ENCODE measurements around the gene AMZ1.

DNA sequence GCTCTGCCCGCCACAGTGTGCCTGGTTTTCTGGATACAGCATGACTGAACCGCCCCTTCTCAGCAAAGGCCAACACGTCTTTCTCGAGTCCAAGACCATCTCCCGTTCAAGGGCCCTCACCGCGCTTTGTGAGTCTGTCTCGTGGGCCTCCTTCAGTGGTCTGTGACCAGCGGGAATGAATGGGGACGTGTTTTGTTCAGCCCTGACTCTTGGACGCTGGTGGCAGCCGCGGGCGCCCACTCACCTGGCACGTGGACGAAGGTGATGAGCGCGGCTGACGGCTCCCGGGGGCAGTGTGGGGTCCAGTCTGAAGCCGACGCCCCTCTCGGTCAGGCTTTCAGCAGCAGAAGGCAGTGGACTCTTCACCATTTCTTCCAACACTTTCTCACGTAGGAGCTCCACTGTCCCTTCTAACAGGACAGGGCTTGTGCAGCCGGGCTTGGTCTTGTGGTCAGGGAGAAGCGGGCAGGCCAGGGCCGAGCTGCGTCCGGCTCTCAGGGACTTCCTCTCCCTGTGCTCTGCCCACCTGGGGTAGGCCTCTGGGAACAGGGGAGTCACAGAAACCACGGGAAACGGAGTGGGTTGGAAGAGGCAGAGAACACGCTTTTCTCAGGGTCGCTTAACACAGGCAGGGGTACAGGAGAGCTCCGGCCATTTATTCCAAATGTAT lies 30.4 kb downstream of the AMZ1 start:
- TF ChIP-seq, protein P1, sequence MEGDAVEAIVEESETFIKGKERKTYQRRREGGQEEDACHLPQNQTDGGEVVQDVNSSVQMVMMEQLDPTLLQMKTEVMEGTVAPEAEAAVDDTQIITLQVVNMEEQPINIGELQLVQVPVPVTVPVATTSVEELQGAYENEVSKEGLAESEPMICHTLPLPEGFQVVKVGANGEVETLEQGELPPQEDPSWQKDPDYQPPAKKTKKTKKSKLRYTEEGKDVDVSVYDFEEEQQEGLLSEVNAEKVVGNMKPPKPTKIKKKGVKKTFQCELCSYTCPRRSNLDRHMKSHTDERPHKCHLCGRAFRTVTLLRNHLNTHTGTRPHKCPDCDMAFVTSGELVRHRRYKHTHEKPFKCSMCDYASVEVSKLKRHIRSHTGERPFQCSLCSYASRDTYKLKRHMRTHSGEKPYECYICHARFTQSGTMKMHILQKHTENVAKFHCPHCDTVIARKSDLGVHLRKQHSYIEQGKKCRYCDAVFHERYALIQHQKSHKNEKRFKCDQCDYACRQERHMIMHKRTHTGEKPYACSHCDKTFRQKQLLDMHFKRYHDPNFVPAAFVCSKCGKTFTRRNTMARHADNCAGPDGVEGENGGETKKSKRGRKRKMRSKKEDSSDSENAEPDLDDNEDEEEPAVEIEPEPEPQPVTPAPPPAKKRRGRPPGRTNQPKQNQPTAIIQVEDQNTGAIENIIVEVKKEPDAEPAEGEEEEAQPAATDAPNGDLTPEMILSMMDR (IDR thresholded peaks at IDR 0.05; ENCODE audit: low read depth, low read length): no peak
- no peak for TF ChIP-seq EZH2phosphoT487 (IDR thresholded peaks at IDR 0.05; ENCODE audit: low read depth)
